ENCODE results near the gene SNU13.
A peak's percentile ranks its signal among the peaks of the same experiment; 100 is the strongest.
"Not testable (repeated sequence)": the region's sequence is repeated elsewhere in the genome, so short reads cannot be mapped to it uniquely, and the experiment has no call there.

The SNU13 gene

GRCh38 chr22:41688365-41689211, at the start of gene SNU13:
Gene SNU13, minus strand, starts transcription at chr22:41688867. Its CDS starts 71 bp downstream, at chr22:41688796.
- peak; percentile 94 to 95 for ATAC-seq (replicated peaks)
- no peaks in the 10 kb centered on the region for H3K9me3 Mint-ChIP-seq
- H3K27me3 Mint-ChIP-seq, result no peaks in the 10 kb centered on the region
- DNase-seq, result peak; percentile 88
- H3K4me3 Mint-ChIP-seq, result peak within 1 kb of the TSS; percentile 89 to 96
- peaks cover 6 to 24% of the 10 kb centered on the region in 2 donors for H3K36me3 Mint-ChIP-seq
- peaks cover 15 to 17% of the 10 kb centered on the region in 2 donors for H3K4me1 Mint-ChIP-seq
- peak within 1 kb of the TSS; percentile 99 for H3K27ac Mint-ChIP-seq

GRCh38 chr22:41733241-41733640, 44.6 kb upstream of the SNU13 start:
- H3K36me3 Mint-ChIP-seq, result not testable (repeated sequence)

DNA sequence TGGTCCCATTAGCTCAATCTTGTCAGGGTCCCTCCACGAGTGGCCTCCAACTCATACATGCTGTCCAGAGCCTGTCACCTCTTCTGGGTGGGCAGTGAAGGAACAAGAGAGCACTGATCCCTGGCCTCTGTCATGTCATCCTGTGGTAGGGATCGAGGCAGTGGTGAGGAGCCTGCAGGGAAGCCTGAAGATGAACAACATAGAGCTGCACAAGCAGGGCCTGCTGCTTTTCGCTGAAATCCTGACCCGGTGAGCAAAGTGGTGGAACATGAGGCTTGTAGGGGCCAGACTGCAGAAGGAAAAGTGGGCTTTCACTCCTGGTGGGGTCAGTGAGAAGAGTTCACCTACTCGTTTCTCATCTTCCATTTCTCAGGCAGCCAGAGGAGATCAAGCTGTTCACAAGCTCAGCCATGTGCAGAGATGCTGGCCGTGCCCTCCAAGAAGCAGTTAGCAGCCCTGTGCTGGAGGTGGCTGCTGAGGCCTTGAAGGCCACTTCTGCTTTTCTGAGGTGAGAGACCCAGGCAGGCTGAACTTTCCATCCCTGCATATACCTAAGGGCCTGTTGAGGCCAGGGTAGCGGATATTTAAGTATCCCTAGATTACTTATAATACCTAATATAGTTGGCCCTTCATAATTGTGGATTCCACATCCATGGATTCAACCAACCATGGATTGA, 43.6 kb upstream of the SNU13 start:
- ATAC-seq (replicated peaks) (peak; percentile 99 to 100), DNase-seq (peak; percentile 15)
- no peak overlapping the region for H3K27ac Mint-ChIP-seq
- H3K27me3 Mint-ChIP-seq, result peaks cover 0 to under 1% of the 10 kb centered on the region in 2 donors
- H3K4me3 Mint-ChIP-seq, result no peak overlapping the region
- no peaks in the 10 kb centered on the region for H3K9me3 Mint-ChIP-seq
- H3K4me1 Mint-ChIP-seq, result peaks cover 4 to 7% of the 10 kb centered on the region in 2 donors
- no peaks in the 10 kb centered on the region for H3K36me3 Mint-ChIP-seq

More at GRCh38 chr22:41733241-41733640, 44.6 kb upstream of the SNU13 start:
- H3K9me3 Mint-ChIP-seq; H3K27ac Mint-ChIP-seq; DNase-seq; H3K4me3 Mint-ChIP-seq; H3K27me3 Mint-ChIP-seq; H3K4me1 Mint-ChIP-seq; ATAC-seq (replicated peaks): not testable (repeated sequence)

GRCh38 chr22:41731609-41732008, 42.9 kb upstream of the SNU13 start:
- DNase-seq (no peak), ATAC-seq (replicated peaks) (no peak)
- Mint-ChIP-seq H3K27me3 (peaks cover 0 to 3% of the 10 kb centered on the region in 2 donors), H3K4me3 (no peak overlapping the region), H3K4me1 (peaks cover 4 to 7% of the 10 kb centered on the region in 2 donors), H3K36me3 (no peaks in the 10 kb centered on the region), H3K27ac (no peak overlapping the region), H3K9me3 (no peaks in the 10 kb centered on the region)

- Mint-ChIP-seq H3K36me3 (no peaks in the 10 kb centered on the region), H3K27ac (no peak overlapping the region), H3K4me3 (no peak overlapping the region), H3K4me1 (no peaks in the 10 kb centered on the region), H3K27me3 (peaks cover 0 to 3% of the 10 kb centered on the region in 2 donors), H3K9me3 (no peaks in the 10 kb centered on the region)
- ATAC-seq (replicated peaks) (no peak), DNase-seq (no peak)
These were observed 36.9 kb upstream of the SNU13 start for GRCh38 chr22:41725510-41726110.

DNA sequence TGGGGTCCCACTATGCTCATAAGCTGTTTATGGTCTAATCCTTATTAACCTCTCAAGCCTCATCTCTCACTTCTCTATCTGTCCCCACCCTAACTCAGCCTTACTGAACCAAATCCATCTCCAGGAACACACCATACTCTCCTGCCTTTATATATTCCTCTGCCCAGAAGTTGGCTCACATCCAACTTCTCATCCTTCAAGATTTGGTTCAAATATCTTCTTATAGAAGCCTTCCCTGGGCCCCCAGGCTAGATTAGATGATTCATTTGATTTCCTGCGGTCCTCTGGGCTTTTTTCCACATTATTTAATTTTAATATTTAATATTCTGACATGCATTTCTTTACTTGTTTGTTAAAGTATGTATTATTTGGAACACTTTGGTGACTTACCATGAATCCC, 33.8 kb upstream of the SNU13 start:
- no peak overlapping the region for H3K4me3 Mint-ChIP-seq
- ATAC-seq (replicated peaks) (no peak), DNase-seq (no peak)
- H3K27ac Mint-ChIP-seq, result no peak overlapping the region
- no peaks in the 10 kb centered on the region for H3K36me3 Mint-ChIP-seq
- no peaks in the 10 kb centered on the region for H3K4me1 Mint-ChIP-seq
- H3K27me3 Mint-ChIP-seq, result peaks cover 0 to 3% of the 10 kb centered on the region in 2 donors
- no peaks in the 10 kb centered on the region for H3K9me3 Mint-ChIP-seq

DNA sequence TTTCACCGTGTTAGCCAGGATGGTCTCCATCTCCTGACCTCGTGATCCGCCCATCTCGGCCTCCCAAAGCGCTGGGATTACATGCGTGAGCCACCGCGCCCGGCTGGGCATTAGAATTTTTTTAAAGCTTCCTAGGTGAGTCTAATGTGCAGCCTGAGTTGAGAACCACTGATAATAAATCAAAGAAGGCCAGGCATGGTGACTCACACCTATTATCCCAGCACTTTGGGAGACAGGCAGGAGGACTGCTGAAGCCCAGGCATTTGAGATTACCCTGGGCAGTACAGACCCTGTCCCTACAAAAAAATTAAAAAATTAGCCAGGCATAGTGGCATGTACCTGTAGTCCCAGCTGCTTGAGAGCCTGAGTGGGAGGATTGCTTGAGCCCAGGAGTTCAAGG, 24.3 kb upstream of the SNU13 start:
- H3K27me3 Mint-ChIP-seq, result no peaks in the 10 kb centered on the region
- no peaks in the 10 kb centered on the region for H3K36me3 Mint-ChIP-seq
- no peaks in the 10 kb centered on the region for H3K9me3 Mint-ChIP-seq
- ATAC-seq (replicated peaks), result no peak
- no peaks in the 10 kb centered on the region for H3K4me1 Mint-ChIP-seq
- no peak overlapping the region for H3K4me3 Mint-ChIP-seq
- H3K27ac Mint-ChIP-seq, result no peak overlapping the region
- no peak for DNase-seq

GRCh38 chr22:41709341-41709740, 20.7 kb upstream of the SNU13 start:
- Mint-ChIP-seq H3K4me1 (no peaks in the 10 kb centered on the region), H3K4me3 (no peak overlapping the region), H3K27ac (peak overlapping the region; percentile 7), H3K36me3 (no peaks in the 10 kb centered on the region), H3K27me3 (no peaks in the 10 kb centered on the region), H3K9me3 (no peaks in the 10 kb centered on the region)
- no peak for ATAC-seq (replicated peaks)
- no peak for DNase-seq

GRCh38 chr22:41702763-41703162, 14.1 kb upstream of the SNU13 start:
- Mint-ChIP-seq H3K27ac (no peak overlapping the region), H3K4me3 (no peak overlapping the region), H3K9me3 (no peaks in the 10 kb centered on the region), H3K4me1 (peaks cover 4 to 5% of the 10 kb centered on the region in 2 donors), H3K27me3 (no peaks in the 10 kb centered on the region), H3K36me3 (peaks cover 2 to 4% of the 10 kb centered on the region in 2 donors)
- ATAC-seq (replicated peaks) (no peak), DNase-seq (no peak)

- Mint-ChIP-seq H3K9me3 (no peaks in the 10 kb centered on the region), H3K27ac (no peak overlapping the region), H3K4me3 (peak overlapping the region in 1 of 2 donors; percentile 9), H3K4me1 (peaks cover 11 to 14% of the 10 kb centered on the region in 2 donors), H3K36me3 (peaks cover 2 to 4% of the 10 kb centered on the region in 2 donors), H3K27me3 (no peaks in the 10 kb centered on the region)
- DNase-seq (no peak), ATAC-seq (replicated peaks) (no peak)
These were observed 11.4 kb upstream of the SNU13 start for GRCh38 chr22:41700108-41700364.

DNA sequence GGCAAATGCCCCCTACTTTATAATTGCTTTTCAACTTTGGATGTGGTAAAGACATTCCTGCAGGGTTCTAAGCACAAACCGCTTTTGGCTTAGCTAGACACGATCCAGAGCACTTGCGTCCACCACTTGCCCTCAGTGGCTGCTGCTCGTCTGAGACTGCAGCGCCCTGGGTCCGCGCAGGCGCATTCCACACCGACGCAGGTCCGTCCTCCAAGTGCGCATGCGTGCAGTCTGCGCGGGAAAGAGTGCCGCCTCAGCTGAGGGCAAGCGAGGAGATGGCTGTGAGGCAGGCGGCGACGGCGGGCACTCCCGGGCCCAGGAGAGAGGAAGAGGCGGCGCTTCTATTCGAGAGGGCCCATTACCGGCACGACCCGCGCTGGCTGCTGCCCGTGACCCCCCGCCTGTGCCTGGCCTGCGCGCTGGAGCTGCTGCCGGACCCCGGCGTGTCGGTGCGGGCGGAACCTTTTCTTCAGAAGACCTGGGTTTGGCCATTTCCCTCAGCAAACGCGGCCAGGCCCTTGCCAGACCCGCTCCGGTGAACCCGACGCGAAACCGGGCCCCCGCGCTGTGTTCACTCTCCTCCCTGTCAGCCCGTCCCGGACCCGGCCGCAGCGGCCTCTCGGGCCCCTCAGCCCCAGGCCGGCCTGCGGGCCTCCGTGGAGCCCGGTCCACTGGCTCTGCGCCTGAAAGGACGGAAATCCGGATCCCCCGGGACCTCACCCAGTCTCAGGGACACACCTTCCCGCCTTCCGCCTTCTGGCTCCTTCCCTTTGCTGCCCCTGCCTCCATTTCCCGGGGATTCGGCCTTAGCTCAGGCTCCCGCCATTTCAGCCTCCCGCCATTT, 10.8 kb upstream of the SNU13 start, which contains the start of gene MEI1:
Gene MEI1 (plus strand): TSS at position 240 of the 844 bp plus-strand sequence. CDS start 36 bp downstream, at position 276.
- Mint-ChIP-seq H3K27ac (peak within 1 kb of the TSS; percentile 87), H3K4me1 (peaks cover 11 to 14% of the 10 kb centered on the region in 2 donors), H3K36me3 (peaks cover 2 to 4% of the 10 kb centered on the region in 2 donors)

GRCh38 chr22:41697126-41697775, 8.6 kb upstream of the SNU13 start:
- Mint-ChIP-seq H3K27ac (peak overlapping the region; percentile 81), H3K27me3 (no peaks in the 10 kb centered on the region)

More for the DNA sequence above, 10.8 kb upstream of the SNU13 start, which contains the start of gene MEI1:
- no peaks in the 10 kb centered on the region for H3K27me3 Mint-ChIP-seq
- peak within 1 kb of the TSS; percentile 71 to 73 for H3K4me3 Mint-ChIP-seq
- H3K9me3 Mint-ChIP-seq, result no peaks in the 10 kb centered on the region
- peak; percentile 80 to 81 for ATAC-seq (replicated peaks)
- DNase-seq, result peak; percentile 85

GRCh38 chr22:41696703-41697102, 8.0 kb upstream of the SNU13 start:
- no peak for DNase-seq
- Mint-ChIP-seq H3K27me3 (no peaks in the 10 kb centered on the region), H3K4me3 (peak overlapping the region in 1 of 2 donors; percentile 40), H3K9me3 (no peaks in the 10 kb centered on the region), H3K36me3 (peaks cover 2 to 4% of the 10 kb centered on the region in 2 donors), H3K4me1 (peaks cover 11 to 14% of the 10 kb centered on the region in 2 donors), H3K27ac (peak overlapping the region; percentile 81)
- ATAC-seq (replicated peaks), result peak; percentile 8 to 12

More at GRCh38 chr22:41697126-41697775, 8.6 kb upstream of the SNU13 start:
- Mint-ChIP-seq H3K36me3 (peaks cover 2 to 4% of the 10 kb centered on the region in 2 donors), H3K9me3 (no peaks in the 10 kb centered on the region), H3K4me1 (peaks cover 11 to 14% of the 10 kb centered on the region in 2 donors), H3K4me3 (peak overlapping the region; percentile 20 to 40)
- ATAC-seq (replicated peaks), result peak; percentile 82 to 83
- peak; percentile 73 for DNase-seq
